Peyer's patch (tissue), 4 donors: ENCODE results near the gene SUMF2.

Experiments used
- POLR2A ChIP-seq, 2 donors: fragments of 450-650 bp; IDR thresholded peaks; one replicate each; pipeline ENCODE4 v1.5.1; 2017; ENCODE audit warnings: antibody characterized with exemption in 2 of 2, mild to moderate bottlenecking in 2 of 2, moderate library complexity in 2 of 2
- TF ChIP-seq, protein P1 (sequence below), 6 experiments: fragments of 450-650 bp in 4 of 6; fragments of 200-600 bp in 2 of 6; sonication (generic) in 1 of 6; IDR thresholded peaks; one replicate each; pipeline ENCODE4 v1.5.1; 2017 to 2019; ENCODE audit warnings: antibody characterized with exemption in 6 of 6, mild to moderate bottlenecking in 3 of 6, moderate library complexity in 1 of 6

DNA sequence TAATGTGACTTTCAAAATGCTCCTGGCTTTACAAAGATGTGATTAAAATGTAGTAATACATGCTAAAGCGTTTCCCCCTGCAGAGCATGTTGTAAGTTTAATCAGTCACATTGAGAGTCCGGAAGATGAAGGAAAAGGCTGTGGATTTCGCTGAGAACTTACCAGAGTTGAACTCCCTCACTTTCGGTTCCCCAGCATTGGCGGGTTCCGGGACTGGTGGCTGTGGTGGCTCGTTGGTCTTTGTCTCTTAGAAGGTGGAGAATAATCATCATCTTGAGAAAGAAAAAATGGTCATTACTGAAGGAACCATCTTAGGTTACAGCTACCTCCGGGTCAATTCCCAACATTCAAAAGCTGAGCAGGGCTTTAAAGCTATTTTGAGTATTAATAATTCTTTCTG lies 61.7 kb downstream of the SUMF2 start:
- TF ChIP-seq, protein P1, sequence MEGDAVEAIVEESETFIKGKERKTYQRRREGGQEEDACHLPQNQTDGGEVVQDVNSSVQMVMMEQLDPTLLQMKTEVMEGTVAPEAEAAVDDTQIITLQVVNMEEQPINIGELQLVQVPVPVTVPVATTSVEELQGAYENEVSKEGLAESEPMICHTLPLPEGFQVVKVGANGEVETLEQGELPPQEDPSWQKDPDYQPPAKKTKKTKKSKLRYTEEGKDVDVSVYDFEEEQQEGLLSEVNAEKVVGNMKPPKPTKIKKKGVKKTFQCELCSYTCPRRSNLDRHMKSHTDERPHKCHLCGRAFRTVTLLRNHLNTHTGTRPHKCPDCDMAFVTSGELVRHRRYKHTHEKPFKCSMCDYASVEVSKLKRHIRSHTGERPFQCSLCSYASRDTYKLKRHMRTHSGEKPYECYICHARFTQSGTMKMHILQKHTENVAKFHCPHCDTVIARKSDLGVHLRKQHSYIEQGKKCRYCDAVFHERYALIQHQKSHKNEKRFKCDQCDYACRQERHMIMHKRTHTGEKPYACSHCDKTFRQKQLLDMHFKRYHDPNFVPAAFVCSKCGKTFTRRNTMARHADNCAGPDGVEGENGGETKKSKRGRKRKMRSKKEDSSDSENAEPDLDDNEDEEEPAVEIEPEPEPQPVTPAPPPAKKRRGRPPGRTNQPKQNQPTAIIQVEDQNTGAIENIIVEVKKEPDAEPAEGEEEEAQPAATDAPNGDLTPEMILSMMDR (IDR thresholded peaks at IDR 0.05): no peak
- no peak for TF ChIP-seq POLR2A (IDR thresholded peaks at IDR 0.05)
